Vagina (tissue), 2 donors: ENCODE data around the gene GTF2IRD1. TPM values are rescaled to one million over a fixed set of nuclear protein-coding genes. Genes with fewer than 3 reads are reported as not detected.

Source experiments
- DNase-seq, 2 donors: peaks; one replicate each; pipeline ENCODE4 v3.0.0-alpha.2; 2017; ENCODE audit errors: extremely low spot score in 2 of 2
- H3K27ac ChIP-seq: fragments of 200-600 bp; sonication (generic); one replicate; pipeline ENCODE4 v1.5.1; 2019
- H3K27me3 ChIP-seq: fragments of 200-600 bp; sonication (generic); one replicate; pipeline ENCODE4 v1.5.1; 2019
- H3K36me3 ChIP-seq, 2 donors: fragments of 200-600 bp; sonication (generic); one replicate each; pipeline ENCODE4 v1.5.1; 2017 to 2019
- H3K4me1 ChIP-seq: fragments of 200-600 bp; sonication (generic); one replicate; pipeline ENCODE4 v1.5.1; 2019
- H3K4me3 ChIP-seq, 2 donors: fragments of 200-600 bp; sonication (generic); 1 replicate in 1 of 2; 2 replicates in 1 of 2; pipeline ENCODE4 v1.5.1; 2016 to 2019
- H3K9me3 ChIP-seq: fragments of 200-600 bp; sonication (generic); one replicate; pipeline ENCODE4 v1.5.1; 2019
- POLR2A ChIP-seq, 2 donors: fragments of 450-650 bp; IDR thresholded peaks; one replicate each; pipeline ENCODE4 v1.6.1; 2017; ENCODE audit warnings: antibody characterized with exemption in 2 of 2, mild to moderate bottlenecking in 2 of 2, moderate library complexity in 2 of 2
- POLR2AphosphoS5 ChIP-seq, 2 donors: sonication (generic); formaldehyde crosslinking; IDR thresholded peaks; one replicate each; pipeline ENCODE4 v1.9.0; 2017; ENCODE audit warnings: antibody characterized with exemption in 2 of 2, mild to moderate bottlenecking in 2 of 2, low read depth in 1 of 2; ENCODE audit not compliant: insufficient read depth in 1 of 2
- intact Hi-C: fragments of 100-400 bp; cut with DNase I; formaldehyde crosslinking; loops from one replicate; pipeline ENCODE4 v1.15.1; 2023
- total RNA-seq: library from RNA; depleted of rRNA; stranded (reverse); fragments of >200 nt; gene quantifications from one replicate; pipeline ENCODE4 v1.2.3, GENCODE V29; 2016
- TF ChIP-seq, protein P1 (sequence below), 3 experiments: fragments of 450-650 bp in 2 of 3; fragments of 200-600 bp in 1 of 3; sonication (generic) in 1 of 3; IDR thresholded peaks; one replicate each; pipeline ENCODE4 v1.5.1; 2017 to 2019; ENCODE audit warnings: antibody characterized with exemption in 3 of 3, mild to moderate bottlenecking in 2 of 3, moderate library complexity in 2 of 3

GTF2IRD1 gene
- total RNA-seq, 1 donor from 2014 or later: 33.6 TPM

DNA sequence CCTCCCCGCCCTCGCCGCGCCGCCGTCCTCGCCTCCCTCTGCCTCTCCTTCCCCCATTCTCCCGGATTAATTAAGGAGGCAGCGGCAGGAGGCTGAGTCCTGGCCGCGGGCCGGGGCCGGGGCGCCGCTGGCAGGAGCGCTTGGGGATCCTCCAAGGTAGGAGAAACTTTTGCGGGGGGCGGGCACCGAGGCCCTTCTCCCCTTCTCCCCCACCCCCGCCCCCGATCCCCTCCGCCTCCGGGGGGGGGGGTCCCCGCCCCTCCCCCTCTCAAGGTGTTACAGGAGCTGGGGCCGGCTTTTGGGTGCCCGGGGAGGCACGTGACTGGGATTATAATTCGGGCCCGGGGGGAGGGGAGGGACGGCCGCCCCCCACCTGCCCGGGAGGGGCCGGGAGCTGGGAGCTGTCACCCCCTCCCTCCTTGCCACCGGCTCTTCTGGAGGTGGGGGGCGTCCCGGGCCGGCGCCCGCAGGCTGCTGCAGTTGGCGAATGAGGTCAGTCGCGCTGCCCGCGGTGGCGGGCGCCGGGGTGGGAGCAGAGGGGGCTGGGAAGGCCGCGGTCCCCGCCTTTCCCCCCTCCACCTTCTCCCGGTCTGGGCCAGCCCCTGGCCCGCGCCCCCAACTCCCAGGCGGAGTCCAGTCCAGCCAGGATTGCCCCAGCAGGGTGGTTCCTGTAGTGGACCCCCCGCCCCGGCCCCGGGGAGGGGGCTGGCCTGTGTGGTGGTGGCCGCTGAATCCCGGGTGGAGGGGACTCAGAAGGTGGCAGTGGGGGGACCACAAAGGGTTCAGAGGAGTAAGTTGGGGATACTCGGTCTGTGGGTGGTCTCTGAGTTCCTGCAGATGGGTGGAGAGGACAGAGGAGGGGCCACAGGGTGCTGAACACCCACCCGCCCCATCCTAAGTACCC lies 567 bp downstream of the GTF2IRD1 start:
- no peak for TF ChIP-seq POLR2A (IDR thresholded peaks at IDR 0.05)
- no peak for TF ChIP-seq POLR2AphosphoS5 (IDR thresholded peaks at IDR 0.05; ENCODE audit: insufficient read depth in 1 of 2, low read depth in 1 of 2)
- TF ChIP-seq, protein P1, sequence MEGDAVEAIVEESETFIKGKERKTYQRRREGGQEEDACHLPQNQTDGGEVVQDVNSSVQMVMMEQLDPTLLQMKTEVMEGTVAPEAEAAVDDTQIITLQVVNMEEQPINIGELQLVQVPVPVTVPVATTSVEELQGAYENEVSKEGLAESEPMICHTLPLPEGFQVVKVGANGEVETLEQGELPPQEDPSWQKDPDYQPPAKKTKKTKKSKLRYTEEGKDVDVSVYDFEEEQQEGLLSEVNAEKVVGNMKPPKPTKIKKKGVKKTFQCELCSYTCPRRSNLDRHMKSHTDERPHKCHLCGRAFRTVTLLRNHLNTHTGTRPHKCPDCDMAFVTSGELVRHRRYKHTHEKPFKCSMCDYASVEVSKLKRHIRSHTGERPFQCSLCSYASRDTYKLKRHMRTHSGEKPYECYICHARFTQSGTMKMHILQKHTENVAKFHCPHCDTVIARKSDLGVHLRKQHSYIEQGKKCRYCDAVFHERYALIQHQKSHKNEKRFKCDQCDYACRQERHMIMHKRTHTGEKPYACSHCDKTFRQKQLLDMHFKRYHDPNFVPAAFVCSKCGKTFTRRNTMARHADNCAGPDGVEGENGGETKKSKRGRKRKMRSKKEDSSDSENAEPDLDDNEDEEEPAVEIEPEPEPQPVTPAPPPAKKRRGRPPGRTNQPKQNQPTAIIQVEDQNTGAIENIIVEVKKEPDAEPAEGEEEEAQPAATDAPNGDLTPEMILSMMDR (IDR thresholded peaks at IDR 0.05): no peak
- peaks cover 31% of the 10 kb centered on the region for H3K4me1 ChIP-seq
- peak overlapping the region; percentile 97 for H3K27ac ChIP-seq
- DNase-seq: no peak
- H3K36me3 ChIP-seq: no peaks in the 10 kb centered on the region
- peak overlapping the region; percentile 71 to 96 for H3K4me3 ChIP-seq
- H3K27me3 ChIP-seq: no peaks in the 10 kb centered on the region
- intact Hi-C loops: loop anchor here (10.0 kb wide), 1 partner anchor 201 kb away; the partner anchor contains the start of gene GTF2I
- H3K9me3 ChIP-seq: no peaks in the 10 kb centered on the region

DNA sequence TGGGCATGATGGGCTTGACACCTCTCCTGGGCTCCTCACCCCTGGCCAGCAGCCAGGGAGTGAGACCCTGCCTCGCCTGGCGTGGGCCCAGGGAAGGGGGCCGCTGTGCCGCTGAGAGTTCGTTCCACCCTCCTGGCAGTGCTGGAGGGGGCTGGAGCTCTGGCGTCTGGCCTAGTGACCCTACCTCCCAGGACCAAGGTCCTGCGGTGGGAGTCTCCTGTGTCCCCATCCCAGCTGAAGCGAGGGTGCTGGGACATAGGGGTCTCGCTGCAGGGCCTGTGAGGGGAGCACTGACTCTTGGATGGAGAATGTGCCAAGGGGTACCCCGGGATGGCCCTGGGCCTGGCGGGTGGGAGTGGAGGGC lies 1.2 kb downstream of the GTF2IRD1 start:
- Histone ChIP-seq H3K27me3 (no peaks in the 10 kb centered on the region), H3K36me3 (no peaks in the 10 kb centered on the region), H3K4me1 (peaks cover 31% of the 10 kb centered on the region), H3K9me3 (no peaks in the 10 kb centered on the region), H3K27ac (peak overlapping the region; percentile 97), H3K4me3 (peak overlapping the region; percentile 71 to 96)
- intact Hi-C loops: loop anchor here (10.0 kb wide), 1 partner anchor 200 kb away; the partner anchor contains the start of gene GTF2I
- no peak for DNase-seq
- TF ChIP-seq POLR2A (IDR thresholded peaks at IDR 0.05) (no peak), POLR2AphosphoS5 (IDR thresholded peaks at IDR 0.05; ENCODE audit: insufficient read depth in 1 of 2, low read depth in 1 of 2) (no peak)
- TF ChIP-seq, protein P1 (IDR thresholded peaks at IDR 0.05): no peak

DNA sequence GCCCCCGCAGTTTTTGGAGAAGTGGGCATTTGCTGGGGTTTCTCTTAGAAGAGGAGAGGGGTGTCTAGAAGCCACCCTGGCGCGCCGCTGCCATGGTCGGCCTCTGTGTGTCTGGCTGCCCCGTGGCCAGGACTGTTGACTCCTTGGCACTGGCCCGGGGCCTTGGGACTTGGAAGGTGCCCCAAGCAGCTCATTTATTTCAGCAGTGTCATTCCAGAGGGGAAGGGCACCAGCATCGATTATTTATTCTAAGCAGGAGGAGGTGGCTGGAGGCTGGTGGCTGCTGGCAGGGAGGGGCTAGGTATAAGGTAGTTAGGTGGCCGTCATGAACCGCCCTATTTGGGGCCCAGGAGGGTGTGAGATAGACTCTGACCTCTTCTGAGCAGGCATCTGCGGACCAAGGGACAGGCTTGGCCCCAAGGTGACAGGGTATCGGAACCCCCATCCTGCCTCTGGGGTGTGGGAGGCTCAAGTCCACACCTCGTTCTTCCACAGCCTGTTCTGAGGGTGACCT lies 1.6 kb downstream of the GTF2IRD1 start:
- no peaks in the 10 kb centered on the region for H3K36me3 ChIP-seq
- intact Hi-C loops: loop anchor here (10.0 kb wide), 1 partner anchor 199 kb away; the partner anchor contains the start of gene GTF2I
- TF ChIP-seq, protein P1 (IDR thresholded peaks at IDR 0.05): no peak
- TF ChIP-seq POLR2AphosphoS5 (IDR thresholded peaks at IDR 0.05; ENCODE audit: insufficient read depth in 1 of 2, low read depth in 1 of 2): no peak
- TF ChIP-seq POLR2A (IDR thresholded peaks at IDR 0.05): no peak
- peaks cover 31% of the 10 kb centered on the region for H3K4me1 ChIP-seq
- H3K4me3 ChIP-seq: peak overlapping the region; percentile 71 to 96
- H3K27ac ChIP-seq: peak overlapping the region; percentile 97
- no peak for DNase-seq
- H3K9me3 ChIP-seq: no peaks in the 10 kb centered on the region
- no peaks in the 10 kb centered on the region for H3K27me3 ChIP-seq

DNA sequence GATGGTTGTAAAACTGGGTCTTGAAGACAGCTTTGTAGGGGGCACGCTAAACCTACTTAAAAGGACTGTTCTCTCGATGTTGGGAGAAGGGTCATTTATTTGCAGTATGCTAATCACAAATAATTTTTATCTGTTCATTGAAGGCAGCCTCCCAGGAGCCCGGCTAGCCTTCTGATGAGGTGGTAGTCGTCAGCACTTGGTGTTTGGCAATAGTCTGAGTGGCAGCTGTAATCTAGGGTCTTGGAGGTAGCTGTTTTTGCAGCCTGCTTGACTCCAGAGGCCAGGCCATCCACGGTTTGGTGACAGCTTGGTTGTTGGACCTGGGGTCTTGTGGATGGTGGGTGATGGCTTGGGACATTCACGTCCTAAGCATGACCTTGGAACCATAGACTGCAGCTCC lies 2.2 kb downstream of the GTF2IRD1 start:
- peak overlapping the region; percentile 97 for H3K27ac ChIP-seq
- no peaks in the 10 kb centered on the region for H3K27me3 ChIP-seq
- TF ChIP-seq, protein P1 (IDR thresholded peaks at IDR 0.05): no peak
- no peak for TF ChIP-seq POLR2AphosphoS5 (IDR thresholded peaks at IDR 0.05; ENCODE audit: insufficient read depth in 1 of 2, low read depth in 1 of 2)
- TF ChIP-seq POLR2A (IDR thresholded peaks at IDR 0.05): no peak
- peaks cover 31% of the 10 kb centered on the region for H3K4me1 ChIP-seq
- no peak overlapping the region for H3K4me3 ChIP-seq
- intact Hi-C loops: loop anchor here (10.0 kb wide), 1 partner anchor 199 kb away; the partner anchor contains the start of gene GTF2I
- DNase-seq: no peak
- no peaks in the 10 kb centered on the region for H3K36me3 ChIP-seq
- H3K9me3 ChIP-seq: no peaks in the 10 kb centered on the region
